LNCAP (cell line): ENCODE data around the gene SLC6A6.

Source experiments
- CTCF ChIP-seq: fragments of 450-650 bp; IDR thresholded peaks from 2 replicates; pipeline ENCODE4 v1.5.1; 2017; ENCODE audit warnings: mild to moderate bottlenecking

Gene SLC6A6

GRCh38 chr3:14503033-14503705 lies 100.8 kb downstream of the SLC6A6 start:
- no peak for TF ChIP-seq CTCF

GRCh38 chr3:14503706-14504065 lies 101.3 kb downstream of the SLC6A6 start:
- no peak for TF ChIP-seq CTCF

- no peak for TF ChIP-seq CTCF
Measured at GRCh38 chr3:14505001-14505802, 102.8 kb downstream of the SLC6A6 start.

GRCh38 chr3:14505803-14506500 lies 103.5 kb downstream of the SLC6A6 start:
- TF ChIP-seq CTCF = no peak

- no peak for TF ChIP-seq CTCF
Measured at GRCh38 chr3:14506626-14507304, 104.4 kb downstream of the SLC6A6 start.

GRCh38 chr3:14507305-14507741 lies 104.9 kb downstream of the SLC6A6 start:
- no peak for TF ChIP-seq CTCF
